SK-MEL-5 (cell line): ENCODE measurements around the gene LDHA. TPM values are rescaled to one million over a fixed set of nuclear protein-coding genes. Genes with fewer than 3 reads are reported as not detected.

ENCODE experiments used
- DNase-seq: peaks from one replicate; pipeline ENCODE4 v3.0.0-alpha.2; 2016; ENCODE audit warnings: low read depth, low spot score
- in situ Hi-C: cut with HindIII; loops from 2 replicates; pipeline ENCODE4 v1.10.0; 2016; ENCODE audit warnings: low sequenced_read_pairs, high pct_unique_total_duplicates, low pct_unique_long_range_greater_than_20kb
- small RNA-seq, 2 experiments: library from RNA; depleted of rRNA; stranded (forward); fragments of <200 nt; gene quantifications; one replicate each; pipeline ENCODE3, GENCODE V24; 2014
- total RNA-seq: library from RNA; depleted of rRNA; stranded (reverse); fragments of >200 nt; shearing (Covaris generic); gene quantifications from 2 replicates; pipeline ENCODE4 v1.2.3, GENCODE V29; 2014; rRNA removed

LDHA gene
- total RNA-seq, 1 experiment from 2014 or later, result 1,308 TPM

DNA sequence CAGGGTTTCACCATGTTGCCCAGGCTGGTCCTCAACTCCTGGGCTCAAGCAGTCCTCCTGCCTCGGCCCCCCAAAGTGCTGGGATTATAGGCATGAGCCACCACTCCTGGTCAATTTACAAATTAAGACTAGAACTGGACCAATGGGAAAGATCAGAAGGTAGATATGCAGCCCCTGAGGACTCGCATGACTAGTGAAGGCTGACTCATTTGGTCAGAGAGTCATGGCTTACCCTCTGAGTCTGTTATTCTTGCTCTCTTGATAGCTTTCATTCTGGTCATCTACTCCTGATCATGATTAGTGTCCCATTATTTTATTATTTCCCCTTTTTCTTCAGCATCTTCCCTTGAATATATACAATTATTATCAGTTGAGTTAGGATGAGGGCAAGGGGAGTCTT lies 58.6 kb downstream of the LDHA start:
- no peak for DNase-seq
- in situ Hi-C loops, result no loop called here

DNA sequence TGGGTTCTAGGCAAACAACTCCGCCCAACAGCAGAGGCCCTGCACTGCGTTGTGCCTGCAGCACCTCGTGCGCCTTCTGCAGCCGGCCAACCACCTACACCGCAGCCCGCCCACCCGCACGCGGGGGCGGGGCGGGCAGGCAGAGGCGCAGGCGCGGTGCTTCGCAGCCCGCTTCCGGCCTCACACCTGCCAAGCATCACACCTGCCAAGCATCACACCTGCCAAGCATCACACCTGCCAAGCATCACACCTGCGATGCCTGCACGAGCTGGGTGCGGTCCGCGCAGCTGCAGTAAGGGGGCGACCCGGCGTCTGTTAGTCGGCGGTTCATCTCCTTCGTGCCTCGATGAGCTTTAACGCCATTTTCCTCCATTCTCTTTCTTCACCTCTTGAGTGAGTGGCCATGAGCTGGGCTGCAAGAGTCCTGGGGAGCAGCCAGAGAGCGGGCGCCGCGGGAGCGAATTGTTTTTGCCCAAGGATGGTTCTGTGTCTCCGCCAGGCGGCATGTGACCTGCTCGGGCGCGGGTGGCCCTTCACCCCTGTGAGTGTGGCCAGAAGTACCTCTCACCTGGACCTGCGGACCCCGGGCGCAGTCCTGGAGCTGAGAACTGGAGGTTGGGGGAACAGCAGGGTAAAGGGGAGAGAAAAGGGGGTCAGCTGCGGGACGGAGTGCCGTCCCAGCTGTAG lies 61.5 kb downstream of the LDHA start, which contains the start of gene LDHAL6A:
Gene LDHAL6A (plus strand): TSS at position 171 of the 687 bp plus-strand sequence. CDS start 825 bp downstream, outside the sequence.
- in situ Hi-C loops, result no loop called here
- no peak for DNase-seq

DNA sequence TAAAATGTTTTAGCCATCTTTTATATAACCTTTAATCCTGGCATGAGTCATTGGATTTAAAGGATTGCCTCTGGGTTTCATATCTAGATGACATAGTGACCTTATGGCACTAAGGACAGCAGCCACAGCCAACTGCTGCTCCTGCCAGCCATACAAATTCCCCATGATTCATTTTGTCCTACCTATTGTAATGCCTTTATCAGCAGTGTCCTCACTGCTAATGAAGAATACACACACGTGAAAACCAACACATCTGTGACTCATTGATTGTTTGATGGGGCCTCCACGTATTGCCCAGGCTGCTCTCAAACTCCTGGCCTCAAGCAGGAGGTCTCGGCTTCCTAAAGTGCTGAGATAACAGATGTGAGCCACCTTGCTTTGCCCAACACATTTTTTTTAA lies 63.1 kb downstream of the LDHA start:
- in situ Hi-C loops, result no loop called here
- DNase-seq, result no peak

Small RNA genes lying within 50 kb of the gene (small RNA-seq; reads per million reads assigned to genes)
- gene MIR3159, result 0.02 to 0.33 reads per million in 2 experiments

Other genes starting within 250 kb of the LDHA start
- 0.16 and 0.29 TPM in 2 replicates for gene MRGPRX4, start 221.7 kb upstream of the LDHA start, total RNA-seq
- not detected in 2 replicates for gene SAA4, start 157.8 kb upstream of the LDHA start, total RNA-seq
- gene SAA2, start 145.9 kb upstream of the LDHA start, total RNA-seq, result not detected in 2 replicates
- 0.40 TPM in 1 of 2 replicates, not detected in the other for gene SAA1, start 128.3 kb upstream of the LDHA start, total RNA-seq
- gene HPS5, start 72.4 kb upstream of the LDHA start, total RNA-seq, result 196 and 240 TPM in 2 replicates
- 129 and 153 TPM in 2 replicates for gene GTF2H1, start 72.0 kb upstream of the LDHA start, total RNA-seq
- gene LDHC, start 17.8 kb downstream of the LDHA start, total RNA-seq, result not detected in 2 replicates
- not detected in 2 replicates for gene LDHAL6A, start 61.3 kb downstream of the LDHA start, total RNA-seq
- 139 and 161 TPM in 2 replicates for gene TSG101, start 132.4 kb downstream of the LDHA start, total RNA-seq
- gene UEVLD, start 194.2 kb downstream of the LDHA start, total RNA-seq, result 30.2 and 34.2 TPM in 2 replicates
- 0.40 and 1.4 TPM in 2 replicates for gene MISFA, start 205.2 kb downstream of the LDHA start, total RNA-seq
- 13.8 and 19.9 TPM in 2 replicates for gene SPTY2D1, start 239.8 kb downstream of the LDHA start, total RNA-seq